DND-41 (cell line): Measurements from ENCODE around the gene SP8.

ENCODE experiments used
- EZH2 ChIP-seq: IDR thresholded peaks from 3 replicates; pipeline ENCODE4 v1.6.1; 2012; ENCODE audit warnings: borderline replicate concordance, low read depth, mild to moderate bottlenecking, moderate library complexity, low read length, inconsistent platforms; ENCODE audit not compliant: severe bottlenecking
- TF ChIP-seq, protein P1 (sequence below): IDR thresholded peaks from 2 replicates; pipeline ENCODE4 v1.5.1; 2012; ENCODE audit warnings: borderline replicate concordance, low read length, moderate library complexity, mild to moderate bottlenecking; ENCODE audit not compliant: poor library complexity, severe bottlenecking; ENCODE audit errors: extremely low read depth

DNA sequence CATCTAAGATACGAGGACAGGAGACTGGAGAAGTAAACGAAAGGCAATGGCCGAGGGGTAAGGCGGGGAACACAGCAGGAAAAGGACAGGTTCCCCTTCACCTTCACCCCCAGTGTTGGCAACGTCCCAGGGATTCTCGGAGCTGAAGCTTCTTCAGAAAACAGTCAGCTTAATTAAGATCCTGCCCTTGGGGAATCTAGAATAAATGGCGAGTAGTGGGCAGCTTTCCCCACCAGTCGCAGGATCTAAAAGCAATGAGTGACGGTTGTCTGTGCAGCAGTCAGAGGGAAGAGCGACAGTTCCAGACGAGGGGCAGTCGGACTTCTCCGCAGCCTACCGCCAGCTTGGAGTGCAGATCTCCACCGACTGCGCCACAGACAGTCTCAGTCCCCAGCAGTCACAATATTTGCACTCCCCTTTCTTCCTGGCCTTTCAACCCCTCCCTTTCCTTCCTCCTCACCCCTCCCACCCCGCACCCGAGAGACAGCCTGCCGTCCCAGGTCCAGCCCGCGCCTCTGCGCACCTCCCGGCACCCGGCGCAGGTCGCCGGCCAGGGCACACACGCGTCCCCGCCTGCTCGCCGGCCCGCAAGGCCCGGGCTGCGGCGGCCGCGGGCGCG is 10.9 kb upstream of the SP8 start:
- TF ChIP-seq, protein P1, sequence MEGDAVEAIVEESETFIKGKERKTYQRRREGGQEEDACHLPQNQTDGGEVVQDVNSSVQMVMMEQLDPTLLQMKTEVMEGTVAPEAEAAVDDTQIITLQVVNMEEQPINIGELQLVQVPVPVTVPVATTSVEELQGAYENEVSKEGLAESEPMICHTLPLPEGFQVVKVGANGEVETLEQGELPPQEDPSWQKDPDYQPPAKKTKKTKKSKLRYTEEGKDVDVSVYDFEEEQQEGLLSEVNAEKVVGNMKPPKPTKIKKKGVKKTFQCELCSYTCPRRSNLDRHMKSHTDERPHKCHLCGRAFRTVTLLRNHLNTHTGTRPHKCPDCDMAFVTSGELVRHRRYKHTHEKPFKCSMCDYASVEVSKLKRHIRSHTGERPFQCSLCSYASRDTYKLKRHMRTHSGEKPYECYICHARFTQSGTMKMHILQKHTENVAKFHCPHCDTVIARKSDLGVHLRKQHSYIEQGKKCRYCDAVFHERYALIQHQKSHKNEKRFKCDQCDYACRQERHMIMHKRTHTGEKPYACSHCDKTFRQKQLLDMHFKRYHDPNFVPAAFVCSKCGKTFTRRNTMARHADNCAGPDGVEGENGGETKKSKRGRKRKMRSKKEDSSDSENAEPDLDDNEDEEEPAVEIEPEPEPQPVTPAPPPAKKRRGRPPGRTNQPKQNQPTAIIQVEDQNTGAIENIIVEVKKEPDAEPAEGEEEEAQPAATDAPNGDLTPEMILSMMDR, result no peak
- TF ChIP-seq EZH2, result no peak
